ENCODE data around the gene FAM209B. TPM values are rescaled to one million over a fixed set of nuclear protein-coding genes. Genes with fewer than 3 reads are reported as not detected.
"Not testable (repeated sequence)": the region's sequence is repeated elsewhere in the genome, so short reads cannot be mapped to it uniquely, and the experiment has no call there.

The FAM209B gene
- total RNA-seq = not detected

- H3K4me3 ChIP-seq; DNase-seq (ENCODE audit: extremely low spot score in 2 of 2); H3K36me3 ChIP-seq; H3K27me3 ChIP-seq; H3K4me1 ChIP-seq; intact Hi-C loops (cut with DNase I); H3K27ac ChIP-seq; H3K9me3 ChIP-seq: not testable (repeated sequence)
These were observed at the start of gene FAM209B for GRCh38 chr20:56532946-56533345. FAM209B (plus strand) TSS chr20:56533246; CDS start chr20:56533342, 96 bp downstream.

DNA sequence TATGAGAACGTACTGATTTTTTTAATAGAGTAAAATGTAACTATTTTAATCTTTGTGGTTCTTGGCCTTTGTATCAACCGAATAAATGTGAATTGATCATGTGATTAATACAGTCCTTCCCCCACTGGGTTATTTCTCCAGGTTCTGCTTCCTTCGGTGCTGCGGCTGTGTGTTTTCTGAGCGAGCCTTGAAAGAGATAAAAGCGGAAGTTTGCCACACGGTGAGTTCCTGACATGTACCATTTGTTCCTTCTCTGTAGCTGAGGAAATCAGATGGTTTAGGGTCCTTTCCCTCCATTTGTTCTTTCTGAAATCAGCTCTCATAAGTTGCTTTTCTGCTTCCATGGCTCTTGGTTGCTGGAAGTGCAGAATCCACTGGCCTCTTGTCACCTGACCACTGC, 49.1 kb upstream of the FAM209B start:
- Histone ChIP-seq H3K27me3 (no peaks in the 10 kb centered on the region), H3K9me3 (no peaks in the 10 kb centered on the region), H3K36me3 (peaks cover 0 to 68% of the 10 kb centered on the region in 2 donors), H3K4me1 (no peaks in the 10 kb centered on the region), H3K27ac (no peak overlapping the region), H3K4me3 (no peak overlapping the region)
- no peak for TF ChIP-seq POLR2AphosphoS5 (IDR thresholded peaks at IDR 0.05; ENCODE audit: insufficient read depth in 1 of 2, low read depth in 1 of 2)
- no peak for TF ChIP-seq POLR2A (IDR thresholded peaks at IDR 0.05)
- TF ChIP-seq, protein P1, sequence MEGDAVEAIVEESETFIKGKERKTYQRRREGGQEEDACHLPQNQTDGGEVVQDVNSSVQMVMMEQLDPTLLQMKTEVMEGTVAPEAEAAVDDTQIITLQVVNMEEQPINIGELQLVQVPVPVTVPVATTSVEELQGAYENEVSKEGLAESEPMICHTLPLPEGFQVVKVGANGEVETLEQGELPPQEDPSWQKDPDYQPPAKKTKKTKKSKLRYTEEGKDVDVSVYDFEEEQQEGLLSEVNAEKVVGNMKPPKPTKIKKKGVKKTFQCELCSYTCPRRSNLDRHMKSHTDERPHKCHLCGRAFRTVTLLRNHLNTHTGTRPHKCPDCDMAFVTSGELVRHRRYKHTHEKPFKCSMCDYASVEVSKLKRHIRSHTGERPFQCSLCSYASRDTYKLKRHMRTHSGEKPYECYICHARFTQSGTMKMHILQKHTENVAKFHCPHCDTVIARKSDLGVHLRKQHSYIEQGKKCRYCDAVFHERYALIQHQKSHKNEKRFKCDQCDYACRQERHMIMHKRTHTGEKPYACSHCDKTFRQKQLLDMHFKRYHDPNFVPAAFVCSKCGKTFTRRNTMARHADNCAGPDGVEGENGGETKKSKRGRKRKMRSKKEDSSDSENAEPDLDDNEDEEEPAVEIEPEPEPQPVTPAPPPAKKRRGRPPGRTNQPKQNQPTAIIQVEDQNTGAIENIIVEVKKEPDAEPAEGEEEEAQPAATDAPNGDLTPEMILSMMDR (IDR thresholded peaks at IDR 0.05) = no peak
- DNase-seq (ENCODE audit: extremely low spot score in 2 of 2) = no peak
- intact Hi-C loops (cut with DNase I) = no loop called here

GRCh38 chr20:56487216-56487615, 45.8 kb upstream of the FAM209B start:
- DNase-seq (ENCODE audit: extremely low spot score in 2 of 2) = no peak
- intact Hi-C loops (cut with DNase I) = no loop called here
- H3K27me3 ChIP-seq = no peaks in the 10 kb centered on the region
- TF ChIP-seq POLR2A (IDR thresholded peaks at IDR 0.05) (no peak), POLR2AphosphoS5 (IDR thresholded peaks at IDR 0.05; ENCODE audit: insufficient read depth in 1 of 2, low read depth in 1 of 2) (no peak)
- TF ChIP-seq, protein P1 (IDR thresholded peaks at IDR 0.05) = no peak
- H3K9me3 ChIP-seq = no peaks in the 10 kb centered on the region
- H3K27ac ChIP-seq = no peak overlapping the region
- peaks cover 0 to 58% of the 10 kb centered on the region in 2 donors for H3K36me3 ChIP-seq
- H3K4me3 ChIP-seq = no peak overlapping the region
- no peaks in the 10 kb centered on the region for H3K4me1 ChIP-seq

GRCh38 chr20:56488566-56488965, 44.5 kb upstream of the FAM209B start:
- TF ChIP-seq, protein P1 (IDR thresholded peaks at IDR 0.05) = no peak
- TF ChIP-seq POLR2A (IDR thresholded peaks at IDR 0.05) (no peak), POLR2AphosphoS5 (IDR thresholded peaks at IDR 0.05; ENCODE audit: insufficient read depth in 1 of 2, low read depth in 1 of 2) (no peak)
- Histone ChIP-seq H3K27me3 (no peaks in the 10 kb centered on the region), H3K36me3 (peaks cover 0 to 49% of the 10 kb centered on the region in 2 donors), H3K9me3 (no peaks in the 10 kb centered on the region), H3K4me3 (no peak overlapping the region), H3K4me1 (no peaks in the 10 kb centered on the region), H3K27ac (no peak overlapping the region)
- intact Hi-C loops (cut with DNase I) = no loop called here
- DNase-seq (ENCODE audit: extremely low spot score in 2 of 2) = no peak

GRCh38 chr20:56501116-56501515, 31.9 kb upstream of the FAM209B start:
- Histone ChIP-seq H3K4me1 (no peaks in the 10 kb centered on the region), H3K27me3 (no peaks in the 10 kb centered on the region), H3K36me3 (peaks cover 0 to 20% of the 10 kb centered on the region in 2 donors), H3K27ac (no peak overlapping the region), H3K9me3 (no peaks in the 10 kb centered on the region), H3K4me3 (no peak overlapping the region)
- DNase-seq (ENCODE audit: extremely low spot score in 2 of 2) = no peak
- intact Hi-C loops (cut with DNase I) = no loop called here
- TF ChIP-seq POLR2A (IDR thresholded peaks at IDR 0.05) (no peak), POLR2AphosphoS5 (IDR thresholded peaks at IDR 0.05; ENCODE audit: insufficient read depth in 1 of 2, low read depth in 1 of 2) (no peak)
- TF ChIP-seq, protein P1 (IDR thresholded peaks at IDR 0.05) = no peak
